ENCODE data around the gene GRK5.

DNA sequence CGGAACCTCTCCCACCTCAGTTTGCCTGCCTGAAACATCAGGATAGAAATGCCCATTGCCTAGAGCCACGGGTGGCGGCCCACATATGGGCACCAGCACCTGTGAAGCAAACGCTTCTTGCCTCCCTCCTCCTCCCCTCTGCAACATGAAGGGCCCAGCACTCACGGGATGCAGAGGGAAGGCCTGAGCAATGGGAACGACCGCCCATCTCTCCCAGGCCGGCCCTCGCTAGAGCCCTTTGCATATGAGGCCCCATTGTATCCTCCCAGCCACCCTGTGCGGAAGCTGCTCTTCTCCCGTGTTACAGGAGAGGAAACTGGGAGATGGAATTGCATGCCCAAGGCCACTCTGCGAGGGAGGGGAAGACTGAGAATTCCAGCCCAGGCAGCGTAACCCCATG lies 246.9 kb downstream of the GRK5 start:
- TF ChIP-seq, protein P1, sequence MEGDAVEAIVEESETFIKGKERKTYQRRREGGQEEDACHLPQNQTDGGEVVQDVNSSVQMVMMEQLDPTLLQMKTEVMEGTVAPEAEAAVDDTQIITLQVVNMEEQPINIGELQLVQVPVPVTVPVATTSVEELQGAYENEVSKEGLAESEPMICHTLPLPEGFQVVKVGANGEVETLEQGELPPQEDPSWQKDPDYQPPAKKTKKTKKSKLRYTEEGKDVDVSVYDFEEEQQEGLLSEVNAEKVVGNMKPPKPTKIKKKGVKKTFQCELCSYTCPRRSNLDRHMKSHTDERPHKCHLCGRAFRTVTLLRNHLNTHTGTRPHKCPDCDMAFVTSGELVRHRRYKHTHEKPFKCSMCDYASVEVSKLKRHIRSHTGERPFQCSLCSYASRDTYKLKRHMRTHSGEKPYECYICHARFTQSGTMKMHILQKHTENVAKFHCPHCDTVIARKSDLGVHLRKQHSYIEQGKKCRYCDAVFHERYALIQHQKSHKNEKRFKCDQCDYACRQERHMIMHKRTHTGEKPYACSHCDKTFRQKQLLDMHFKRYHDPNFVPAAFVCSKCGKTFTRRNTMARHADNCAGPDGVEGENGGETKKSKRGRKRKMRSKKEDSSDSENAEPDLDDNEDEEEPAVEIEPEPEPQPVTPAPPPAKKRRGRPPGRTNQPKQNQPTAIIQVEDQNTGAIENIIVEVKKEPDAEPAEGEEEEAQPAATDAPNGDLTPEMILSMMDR (IDR thresholded peaks at IDR 0.05): no peak
- TF ChIP-seq POLR2A (IDR thresholded peaks at IDR 0.05): no peak
